GM21526 (cell line): ENCODE results near the gene KCNN2.

Experiments used
- ATAC-seq: cut with Tn5 transposase; IDR thresholded peaks from one replicate; pipeline ENCODE4 v1.9.1; 2021; ENCODE audit warnings: moderate library complexity; ENCODE audit not compliant: unreplicated experiment, low FRiP score

The KCNN2 gene

DNA sequence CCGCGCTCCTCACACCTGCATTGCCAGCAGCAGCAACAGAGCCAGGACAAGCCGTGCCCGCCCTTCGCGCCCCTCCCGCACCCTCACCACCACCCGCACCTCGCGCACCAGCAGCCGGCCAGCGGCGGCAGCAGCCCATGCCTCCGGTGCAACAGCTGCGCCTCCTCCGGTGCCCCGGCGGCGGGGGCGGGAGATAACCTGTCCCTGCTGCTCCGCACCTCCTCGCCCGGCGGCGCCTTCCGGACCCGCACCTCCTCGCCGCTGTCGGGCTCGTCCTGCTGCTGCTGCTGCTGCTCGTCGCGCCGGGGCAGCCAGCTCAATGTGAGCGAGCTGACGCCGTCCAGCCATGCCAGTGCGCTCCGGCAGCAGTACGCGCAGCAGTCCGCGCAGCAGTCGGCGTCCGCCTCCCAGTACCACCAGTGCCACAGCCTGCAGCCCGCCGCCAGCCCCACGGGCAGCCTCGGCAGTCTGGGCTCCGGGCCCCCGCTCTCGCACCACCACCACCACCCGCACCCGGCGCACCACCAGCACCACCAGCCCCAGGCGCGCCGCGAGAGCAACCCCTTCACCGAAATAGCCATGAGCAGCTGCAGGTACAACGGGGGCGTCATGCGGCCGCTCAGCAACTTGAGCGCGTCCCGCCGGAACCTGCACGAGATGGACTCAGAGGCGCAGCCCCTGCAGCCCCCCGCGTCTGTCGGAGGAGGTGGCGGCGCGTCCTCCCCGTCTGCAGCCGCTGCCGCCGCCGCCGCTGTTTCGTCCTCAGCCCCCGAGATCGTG is 517 bp downstream of the KCNN2 start:
- peak; percentile 24 for ATAC-seq

DNA sequence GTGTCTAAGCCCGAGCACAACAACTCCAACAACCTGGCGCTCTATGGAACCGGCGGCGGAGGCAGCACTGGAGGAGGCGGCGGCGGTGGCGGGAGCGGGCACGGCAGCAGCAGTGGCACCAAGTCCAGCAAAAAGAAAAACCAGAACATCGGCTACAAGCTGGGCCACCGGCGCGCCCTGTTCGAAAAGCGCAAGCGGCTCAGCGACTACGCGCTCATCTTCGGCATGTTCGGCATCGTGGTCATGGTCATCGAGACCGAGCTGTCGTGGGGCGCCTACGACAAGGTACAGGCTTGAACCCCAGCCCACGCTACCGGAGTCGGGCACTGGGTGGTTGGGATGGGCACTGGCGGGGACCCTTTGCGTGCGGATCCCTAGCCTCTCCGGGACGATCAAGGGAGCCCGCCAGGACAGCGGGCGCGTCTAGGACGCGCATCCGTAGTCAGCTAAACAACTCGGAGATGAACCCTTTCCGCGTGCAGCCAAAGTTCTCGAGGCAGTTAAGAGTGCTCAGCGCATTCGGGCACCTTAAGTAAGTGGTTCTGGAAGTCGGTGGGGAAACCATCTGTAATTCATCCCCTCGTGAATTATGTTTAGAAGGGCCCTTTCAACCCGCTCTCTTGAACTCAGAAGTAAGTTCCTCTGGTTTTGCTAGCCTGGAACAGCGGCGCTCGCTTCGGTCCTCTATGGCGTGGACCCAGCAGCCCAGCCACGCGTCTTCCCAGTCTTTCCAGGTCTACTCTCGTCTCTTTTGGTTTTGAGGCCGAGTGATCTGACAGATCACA is 1.3 kb downstream of the KCNN2 start:
- no peak for ATAC-seq

DNA sequence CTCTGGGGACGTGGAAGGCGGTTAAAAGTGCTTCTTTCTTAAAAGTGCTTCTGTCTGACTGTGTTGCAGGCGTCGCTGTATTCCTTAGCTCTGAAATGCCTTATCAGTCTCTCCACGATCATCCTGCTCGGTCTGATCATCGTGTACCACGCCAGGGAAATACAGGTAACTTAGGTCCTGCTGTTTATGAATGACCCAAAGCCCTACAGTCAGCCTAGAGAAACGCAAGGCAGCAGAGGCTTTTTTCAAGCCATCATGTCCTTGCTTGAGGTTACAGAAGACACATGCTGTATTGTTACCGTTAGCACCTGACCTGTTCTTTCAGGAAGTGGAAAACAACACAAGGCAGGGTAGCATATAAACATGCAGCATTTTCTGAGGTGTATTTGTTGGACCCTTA is 2.0 kb downstream of the KCNN2 start:
- ATAC-seq, result no peak

DNA sequence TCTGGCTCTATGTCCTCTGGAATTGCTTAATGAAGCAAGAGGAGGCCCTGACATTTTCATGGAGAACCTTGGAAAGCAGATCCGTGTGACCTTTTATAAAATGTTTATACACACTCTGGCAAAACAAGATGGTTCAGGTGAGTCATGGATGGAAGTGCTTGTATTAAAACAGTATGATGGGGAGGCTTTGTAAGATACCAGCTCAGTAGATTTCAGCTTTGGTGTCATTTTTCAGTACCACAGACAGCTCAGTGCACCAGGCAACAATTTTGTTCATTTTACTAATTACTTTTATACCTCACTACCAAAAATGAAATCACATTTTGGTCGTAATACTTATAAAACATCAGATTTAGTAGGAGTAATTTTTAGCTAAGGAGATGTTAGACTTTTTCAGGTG is 5.2 kb downstream of the KCNN2 start:
- ATAC-seq, result no peak

DNA sequence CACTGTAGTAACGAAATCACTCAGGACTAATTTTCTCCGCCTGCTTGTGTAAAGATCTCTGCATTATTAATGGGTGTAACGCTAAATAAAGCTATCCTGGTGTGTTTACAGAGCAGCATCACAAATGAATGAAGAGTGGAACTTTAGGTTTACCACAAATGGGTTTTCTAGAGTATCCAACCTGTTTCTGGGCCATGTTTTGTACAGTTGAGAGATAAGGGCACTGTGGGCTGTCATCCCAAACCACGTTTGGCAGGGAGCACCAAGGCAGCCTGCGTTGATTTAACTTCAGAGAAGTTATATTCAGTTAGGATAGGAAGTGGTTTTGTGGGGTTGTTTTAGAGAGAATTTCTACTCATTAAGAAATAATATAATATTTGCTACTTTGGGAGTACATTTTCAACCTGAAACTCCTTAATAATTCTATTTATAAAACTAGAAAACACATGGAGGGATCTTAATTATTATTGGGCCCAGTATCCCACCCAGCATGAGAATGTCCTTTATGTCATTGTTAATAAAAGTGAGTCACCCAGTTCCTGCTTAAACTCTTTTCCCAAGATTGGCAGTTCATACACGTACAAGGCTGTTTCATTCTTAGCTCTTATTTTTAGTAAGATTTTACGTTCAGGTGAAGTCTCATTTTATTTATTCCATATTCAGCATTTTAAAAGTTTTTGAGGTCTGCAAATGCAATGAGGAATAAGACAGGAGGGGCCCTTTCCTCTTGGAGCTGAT is 8.0 kb downstream of the KCNN2 start:
- ATAC-seq, result no peak

DNA sequence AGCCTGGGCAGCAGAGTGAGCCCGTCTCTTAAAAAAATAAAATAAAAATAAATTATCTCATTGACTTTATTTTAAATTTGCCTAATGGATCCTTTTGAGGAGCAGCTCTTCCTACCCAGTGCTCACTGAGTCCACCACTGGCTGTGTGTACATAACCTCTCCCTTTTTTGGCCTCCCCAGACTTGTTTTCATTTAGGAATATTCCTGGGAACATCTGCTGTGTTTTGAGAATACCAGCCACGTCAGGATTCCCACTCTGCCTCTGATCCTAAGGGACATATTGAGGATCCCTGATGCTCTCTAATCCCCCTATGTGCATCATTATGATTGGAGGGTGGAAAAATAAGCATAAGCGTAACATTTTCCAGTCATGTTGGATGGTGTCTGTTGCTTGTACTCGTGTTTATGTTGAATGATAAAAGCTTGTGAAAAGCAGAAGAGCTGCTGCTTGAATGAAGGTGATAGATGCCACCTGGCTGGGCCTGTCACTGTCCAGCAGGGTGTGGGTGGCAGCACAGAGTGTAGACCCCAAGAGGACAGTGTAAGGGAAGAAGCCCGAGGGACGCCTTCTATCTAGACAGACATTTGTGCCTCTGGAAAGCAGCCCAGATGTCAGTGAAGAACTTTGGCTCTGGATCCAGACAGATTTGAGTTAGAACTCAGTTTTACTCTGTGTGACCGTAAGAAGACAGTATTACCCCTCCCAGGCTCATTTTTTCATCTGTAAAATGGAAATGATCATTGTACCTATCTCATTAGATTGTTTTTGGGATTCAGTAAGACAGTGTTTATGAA is 15.4 kb downstream of the KCNN2 start:
- no peak for ATAC-seq

DNA sequence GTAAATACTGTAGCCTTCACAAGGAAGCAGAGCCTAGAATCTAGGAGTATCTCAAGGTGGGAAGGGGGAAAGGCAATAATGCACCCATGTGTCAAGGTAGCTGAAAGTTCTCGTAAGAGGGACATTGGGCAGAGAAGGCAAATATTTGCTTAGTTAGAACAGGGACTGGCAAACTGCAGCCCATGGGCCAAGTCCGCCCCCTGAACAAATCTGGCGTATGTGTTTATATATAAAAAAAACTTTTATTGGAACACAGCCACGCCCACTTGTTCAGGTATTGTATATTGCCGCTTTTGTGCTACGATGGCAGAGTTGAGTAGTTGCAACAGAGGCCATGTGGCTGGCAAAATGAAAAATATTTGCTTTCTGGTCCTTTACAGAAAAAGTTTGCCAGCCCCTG is 16.1 kb downstream of the KCNN2 start:
- no peak for ATAC-seq

DNA sequence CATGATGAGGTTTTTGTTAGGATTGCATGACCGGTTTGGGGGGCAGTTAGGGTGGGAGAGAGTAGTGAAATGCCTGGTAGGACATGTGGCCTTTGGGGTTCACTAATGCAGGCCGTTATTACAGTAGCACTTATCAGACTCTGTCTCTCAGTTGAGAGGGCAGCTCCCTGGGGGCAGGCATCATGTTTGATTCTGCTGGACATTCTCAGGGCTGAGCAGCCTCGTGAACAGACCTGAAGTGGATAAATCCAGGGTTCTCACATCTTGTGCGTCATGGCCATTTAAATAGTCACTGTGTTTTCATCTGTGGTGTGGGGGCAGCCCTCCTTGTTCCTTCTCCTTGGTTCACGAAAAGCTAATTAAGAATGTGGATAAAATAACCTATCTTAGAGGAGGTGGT is 18.9 kb downstream of the KCNN2 start:
- ATAC-seq, result no peak

DNA sequence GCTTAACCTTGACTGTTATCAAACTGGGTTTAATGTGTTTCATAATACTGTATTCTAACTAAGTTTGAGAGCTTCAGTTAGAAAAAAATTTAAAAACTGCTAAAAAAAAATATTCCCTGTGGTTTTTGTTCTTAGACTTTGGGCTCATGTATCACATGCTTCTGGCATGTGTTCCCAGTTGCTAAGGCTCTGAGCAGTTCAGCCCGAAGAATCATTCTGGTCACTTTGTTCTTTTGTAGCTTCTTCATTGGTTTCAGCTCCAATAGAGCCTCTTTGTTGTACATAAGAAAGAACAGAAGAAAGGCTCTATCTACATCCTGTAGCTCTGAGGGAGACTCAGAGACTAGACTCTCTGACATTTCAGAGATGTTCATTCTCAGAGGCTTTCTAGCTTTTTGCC is 25.6 kb downstream of the KCNN2 start:
- ATAC-seq, result no peak

DNA sequence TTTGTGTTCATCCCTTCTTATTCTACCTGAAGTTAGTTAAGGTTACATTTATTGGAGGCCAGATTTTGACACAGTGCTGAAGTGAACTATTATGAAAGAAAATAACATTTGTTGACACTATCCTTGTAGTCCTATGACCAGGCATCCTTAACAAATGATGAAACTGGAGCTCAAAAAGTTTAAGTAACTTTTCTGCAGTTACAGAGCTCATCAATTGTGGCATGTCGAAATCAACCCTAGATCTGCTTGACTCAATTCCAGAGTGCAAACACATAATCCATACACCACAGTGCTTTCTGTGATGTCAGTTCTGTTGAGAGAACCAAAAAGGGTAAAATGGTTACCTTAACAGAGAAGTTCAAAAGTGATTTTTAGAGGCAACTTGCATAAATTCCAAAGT is 28.6 kb downstream of the KCNN2 start:
- no peak for ATAC-seq

DNA sequence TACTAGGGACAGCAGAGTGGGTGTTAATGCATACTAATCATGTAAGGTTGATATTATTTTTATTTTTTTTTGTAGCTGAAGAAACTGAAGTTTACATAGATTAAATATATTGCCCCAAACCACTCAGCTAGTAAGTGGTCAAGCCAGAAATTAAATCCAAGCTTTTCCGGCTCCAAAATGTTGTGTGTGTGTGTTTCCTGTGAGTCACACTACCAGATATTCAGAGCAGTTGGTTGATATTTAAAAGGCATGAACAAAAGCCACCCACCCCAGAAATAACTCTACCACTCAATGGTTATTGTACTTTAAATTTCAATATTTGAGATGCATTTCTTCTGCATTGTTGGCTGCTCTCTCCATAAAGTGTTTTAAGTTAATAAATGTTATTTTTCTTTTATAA is 29.5 kb downstream of the KCNN2 start:
- no peak for ATAC-seq

DNA sequence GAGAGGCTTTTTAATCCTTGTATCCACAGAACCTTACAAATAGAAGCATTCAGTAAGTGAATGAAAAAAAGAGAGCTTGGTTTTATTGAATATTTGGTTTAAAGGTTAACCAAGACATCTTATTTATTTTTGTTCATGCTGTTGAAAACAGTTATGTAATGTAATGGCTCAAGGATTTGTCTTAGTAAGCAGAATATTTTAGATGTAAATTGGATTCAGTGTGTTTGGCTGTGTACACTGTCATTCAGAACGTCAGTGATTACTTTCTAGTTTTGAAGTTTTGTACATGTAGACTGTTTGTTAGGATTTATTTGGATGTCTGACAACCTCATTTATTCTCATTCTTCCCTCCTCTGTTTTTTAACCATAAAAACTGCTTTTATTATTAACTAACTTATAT is 31.3 kb downstream of the KCNN2 start:
- ATAC-seq, result no peak

DNA sequence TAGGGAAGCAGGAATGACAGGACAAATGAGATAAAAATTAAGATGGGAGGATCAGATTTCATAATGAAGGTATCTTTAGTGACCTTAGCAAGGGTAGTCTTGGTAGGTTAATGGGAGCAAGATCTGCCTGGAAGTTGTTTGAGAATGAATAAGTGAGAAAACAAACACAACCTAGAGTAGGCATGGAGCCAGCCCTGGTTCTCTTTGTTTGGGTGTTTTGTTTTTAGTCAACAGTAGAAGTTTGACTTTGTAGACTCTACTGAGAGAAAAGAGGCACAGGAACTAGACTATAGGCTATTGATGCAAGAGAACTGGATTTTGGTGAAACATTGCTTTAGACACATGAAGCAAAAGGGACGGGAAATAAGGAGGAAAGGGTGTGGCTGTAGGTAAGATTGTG is 40.3 kb downstream of the KCNN2 start:
- no peak for ATAC-seq

DNA sequence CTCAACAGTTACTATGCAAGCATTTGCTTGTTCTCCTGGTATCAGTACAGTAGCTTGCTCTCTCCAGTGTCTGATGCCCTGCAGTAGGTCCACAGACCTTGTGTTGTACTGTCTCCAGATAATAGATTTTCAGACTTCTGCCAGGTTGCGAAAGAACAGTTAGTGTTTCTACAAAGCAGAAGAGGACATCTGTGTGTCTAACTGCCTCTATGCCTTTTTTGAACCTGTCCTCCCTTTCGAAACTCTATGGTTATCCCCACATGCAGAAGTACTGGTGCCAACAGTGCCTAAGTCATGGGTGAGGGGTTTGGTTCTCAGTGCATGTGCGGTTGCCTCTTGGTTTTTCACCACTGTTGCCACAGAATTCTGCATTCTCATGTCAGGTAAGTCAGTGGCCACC is 45.9 kb downstream of the KCNN2 start:
- no peak for ATAC-seq

DNA sequence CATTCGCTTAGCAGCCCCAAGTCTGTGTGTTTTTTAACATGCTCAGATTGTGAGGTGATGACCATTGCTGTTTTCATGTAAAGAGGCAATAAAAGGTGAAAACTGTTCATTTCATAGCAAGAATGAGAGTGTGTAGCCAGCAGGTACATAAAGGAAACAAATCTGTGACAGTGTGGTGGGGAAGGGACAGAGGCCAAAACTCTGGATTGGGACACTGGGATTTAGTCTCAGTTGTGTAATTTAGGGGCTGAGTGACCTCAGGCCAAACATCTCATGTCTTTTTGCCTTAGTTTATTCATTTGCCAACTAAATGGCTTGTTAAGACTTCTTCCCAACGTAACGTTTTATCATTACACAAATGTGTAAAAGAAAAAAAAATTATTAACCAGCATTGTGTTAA is 47.0 kb downstream of the KCNN2 start:
- no peak for ATAC-seq

DNA sequence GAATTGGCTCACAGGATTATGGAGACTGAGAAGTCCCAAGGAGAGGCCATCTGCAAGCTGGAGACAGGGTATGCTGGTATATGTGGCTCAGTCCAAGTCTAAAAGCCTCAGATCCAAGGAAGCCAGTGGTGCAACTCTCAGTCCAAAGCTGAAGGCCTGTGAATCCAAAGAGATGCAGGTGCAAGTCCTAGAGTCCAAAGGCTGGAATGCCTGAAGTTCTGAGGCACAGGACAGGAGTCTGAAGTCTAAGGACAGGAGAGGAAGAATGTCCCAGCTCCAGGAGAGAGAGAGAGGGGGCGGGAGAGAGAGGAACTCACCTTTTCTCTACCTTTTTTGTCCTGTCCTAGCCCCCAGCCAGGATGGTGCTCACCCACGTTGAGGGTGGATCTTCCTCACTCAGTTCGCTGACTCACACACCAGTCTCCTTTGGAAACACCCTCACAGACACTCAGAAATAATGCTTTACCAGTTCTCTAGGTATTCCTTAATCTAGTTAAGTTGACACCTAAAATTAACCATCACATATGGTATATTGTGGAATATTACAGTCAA is 49.6 kb downstream of the KCNN2 start:
- ATAC-seq, result no peak

DNA sequence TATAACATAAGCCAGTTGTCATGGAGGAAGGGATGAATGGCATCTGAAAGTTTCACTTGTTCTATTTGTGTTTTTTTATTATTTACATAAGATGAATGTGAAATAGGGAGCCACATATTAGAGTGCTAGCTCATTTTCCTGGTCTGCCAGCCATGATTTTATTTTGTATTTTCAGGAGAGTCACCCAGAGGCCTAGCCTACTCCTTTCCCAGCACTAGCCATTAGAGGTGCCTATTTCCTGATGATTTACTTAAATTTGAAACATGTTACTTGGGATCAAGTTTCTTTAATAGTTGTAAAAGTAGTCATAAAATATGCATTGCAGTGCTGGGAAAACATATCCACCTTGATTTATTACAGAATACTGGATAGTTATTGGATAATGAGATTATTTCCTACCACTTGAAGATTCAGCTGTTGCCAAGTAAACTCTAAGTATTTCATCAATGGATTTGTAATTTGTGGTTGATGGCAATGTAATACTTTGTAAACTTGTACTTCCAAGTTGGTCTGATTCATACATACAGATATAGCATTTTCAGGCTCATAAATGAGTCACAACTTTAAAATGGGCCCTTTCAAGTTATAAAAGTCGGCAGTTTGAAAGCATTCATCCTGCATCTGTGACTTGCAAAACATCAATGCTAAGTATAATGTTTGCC is 50.8 kb downstream of the KCNN2 start:
- no peak for ATAC-seq

DNA sequence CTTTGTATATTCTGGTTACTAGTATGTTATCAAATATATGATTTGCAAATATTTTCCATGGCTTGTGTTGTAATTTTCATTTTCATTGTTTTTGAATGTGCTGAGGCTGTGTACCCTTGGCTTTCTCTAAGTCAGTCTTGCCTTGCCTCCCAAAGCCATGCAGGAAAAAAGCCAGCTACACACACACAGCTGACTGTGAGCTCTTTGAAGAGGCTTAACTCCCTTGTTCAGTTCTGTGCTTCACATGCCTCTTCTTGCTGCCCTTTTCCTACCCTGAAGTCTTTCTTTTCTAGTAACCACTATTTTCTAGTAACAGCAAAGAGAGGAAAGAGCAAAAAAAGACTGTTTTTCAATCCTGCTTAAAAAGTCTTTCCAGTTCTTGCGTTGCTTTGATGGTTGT is 53.9 kb downstream of the KCNN2 start:
- no peak for ATAC-seq

DNA sequence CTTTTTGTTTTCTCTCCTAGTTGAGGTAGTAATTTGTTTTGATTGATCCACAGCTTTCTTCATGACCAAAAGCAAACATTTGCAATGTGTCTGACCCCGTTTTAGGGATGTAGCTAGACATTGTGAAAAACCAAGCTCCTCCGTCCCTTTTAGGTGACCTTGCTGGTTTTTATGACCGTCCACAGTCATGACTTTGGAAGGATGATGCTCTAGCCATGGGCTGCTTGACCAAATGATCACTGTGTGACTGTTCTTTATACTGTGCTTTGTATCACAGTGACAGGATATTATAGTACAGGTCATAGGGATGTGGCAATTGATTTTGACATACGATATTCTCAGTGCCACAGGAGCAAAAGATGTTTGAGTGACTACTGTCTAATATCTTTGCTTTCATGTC is 54.4 kb downstream of the KCNN2 start:
- no peak for ATAC-seq

DNA sequence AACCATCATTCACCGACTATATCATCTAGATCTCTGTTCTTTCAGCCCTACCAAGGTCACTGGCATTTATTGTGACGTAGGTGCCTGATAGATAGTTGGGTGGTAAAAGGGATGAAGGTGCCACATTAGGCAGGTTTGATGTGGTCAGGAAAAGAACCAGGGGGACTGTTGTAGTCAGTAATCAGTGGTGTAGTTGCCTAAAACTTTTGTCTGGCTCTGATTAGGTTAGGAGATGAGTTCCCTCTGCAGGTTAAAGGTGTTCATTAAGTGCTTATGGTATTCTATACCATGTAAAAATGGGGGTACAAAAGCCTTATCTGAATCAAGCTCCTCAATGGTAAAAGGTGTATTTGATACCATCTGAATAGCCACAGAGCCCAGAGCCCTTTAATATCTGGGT is 55.6 kb downstream of the KCNN2 start:
- ATAC-seq, result no peak
